HepG2 (cell line): ENCODE data around the gene MTHFD2L. TPM values are rescaled to one million over a fixed set of nuclear protein-coding genes. Genes with fewer than 3 reads are reported as not detected.

Experiments
- ATAC-seq: fragments of 200-7000 bp; cut with Tn5 transposase; 3 replicates; pipeline ENCODE4 v1.9.1; 2020; ENCODE audit warnings: mild to moderate bottlenecking, moderate library complexity
- BruUV-seq: library from RNA; stranded (reverse); fragments of 400-500 nt; replicated peaks from 2 replicates; lab custom pipeline; 2021; lab: Mats Ljungman, UMichigan
- CTCF ChIA-PET: fragments of 300-600 bp; formaldehyde crosslinking; extraction: SDS; loops from one replicate; lab custom pipeline; 2021; ENCODE audit warnings: low total read pairs, inconsistent platforms, low intra/inter-chr PET ratio; lab: Yijun Ruan, JAX
- POLR2A ChIA-PET: fragments of 350-600 bp; sonication (Branson Sonifier 250); formaldehyde crosslinking; loops from one replicate; lab custom pipeline; 2020; ENCODE audit warnings: antibody characterized with exemption, inconsistent platforms; lab: Yijun Ruan, JAX
- DNase-seq: peaks from one replicate; pipeline ENCODE4 v3.0.0-alpha.2; 2015; ENCODE audit warnings: low spot score
- FAIRE-seq: peaks from 3 replicates; lab custom pipeline; 2011; peaks lifted over from hg19 to GRCh38; lab: Jason Lieb, UNC
- H2AFZ ChIP-seq: one replicate; pipeline ENCODE4 v1.6.1; 2011; ENCODE audit warnings: low read length, inconsistent platforms
- H3K27ac ChIP-seq: fragments of 300-600 bp; 3 replicates; pipeline ENCODE4 v1.8.0; 2011; ENCODE audit warnings: mixed run types, mild to moderate bottlenecking, mixed read lengths, low read length, inconsistent platforms; ENCODE audit not compliant: insufficient read depth; ENCODE audit errors: extremely low read length
- H3K27me3 ChIP-seq, 2 experiments: fragments of 200-600 bp in 1 of 2; 2 replicates in 1 of 2; 3 replicates in 1 of 2; pipeline versions ENCODE4 v1.6.0 to v1.8.0; 2011; ENCODE audit warnings: low read length in 2 of 2, mild to moderate bottlenecking in 2 of 2, moderate library complexity in 2 of 2, inconsistent platforms in 1 of 2; ENCODE audit not compliant: insufficient read depth in 2 of 2, control insufficient read depth in 1 of 2
- H3K36me3 ChIP-seq, 2 experiments: fragments of 200-600 bp in 1 of 2; replicated peaks in 1 of 2; 2 replicates in 1 of 2; 3 replicates in 1 of 2; pipeline versions ENCODE4 v1.5.1 to v1.8.0; 2011; ENCODE audit warnings: low read length in 2 of 2, inconsistent platforms in 1 of 2; ENCODE audit not compliant: insufficient read depth in 2 of 2, control insufficient read depth in 1 of 2
- H3K4me1 ChIP-seq: 2 replicates; pipeline ENCODE4 v1.5.1; 2012; ENCODE audit warnings: low read length, inconsistent platforms; ENCODE audit not compliant: insufficient read depth
- H3K4me2 ChIP-seq: 2 replicates; pipeline ENCODE4 v1.6.0; 2011; ENCODE audit warnings: low read depth, low read length, inconsistent platforms
- H3K4me3 ChIP-seq, 3 experiments: fragments of 200-600 bp in 1 of 3; sonication (generic), shearing (Covaris generic) in 1 of 3; replicated peaks in 1 of 3; 2 replicates each; pipeline ENCODE4 v1.5.1; 2011 to 2016; ENCODE audit warnings: low read length in 3 of 3, inconsistent platforms in 2 of 3, low read depth in 2 of 3, mild to moderate bottlenecking in 2 of 3, control low read depth in 1 of 3, mixed read lengths in 1 of 3; ENCODE audit not compliant: insufficient read depth in 1 of 3
- H3K79me2 ChIP-seq: one replicate; pipeline ENCODE4 v1.6.1; 2011; ENCODE audit warnings: low read length, inconsistent platforms; ENCODE audit not compliant: insufficient read depth
- H3K9ac ChIP-seq: 2 replicates; pipeline ENCODE4 v1.6.0; 2011; ENCODE audit warnings: mild to moderate bottlenecking, low read depth, low read length, inconsistent platforms; ENCODE audit not compliant: insufficient read depth
- H3K9me3 ChIP-seq: 2 replicates; pipeline ENCODE4 v1.5.1; 2012; ENCODE audit warnings: mild to moderate bottlenecking, low read length
- H4K20me1 ChIP-seq: 2 replicates; pipeline ENCODE4 v1.6.0; 2011; ENCODE audit warnings: inconsistent platforms, mild to moderate bottlenecking, low read length, moderate library complexity; ENCODE audit not compliant: insufficient read depth
- MAFF ChIP-seq: IDR thresholded peaks from 2 replicates; pipeline ENCODE4 v1.6.1; 2011; ENCODE audit warnings: low read depth, low read length, improper control_type of control experiment
- MAFK ChIP-seq, 2 experiments: IDR thresholded peaks in 1 of 2; conservative IDR thresholded peaks in 1 of 2; 2 replicates each; pipeline ENCODE4 v1.6.1; 2011; ENCODE audit warnings: improper control_type of control experiment in 2 of 2, low read length in 2 of 2
- TEAD2 ChIP-seq: sonication (generic); formaldehyde crosslinking; IDR thresholded peaks from 2 replicates; pipeline ENCODE4 v1.9.0; 2021; ENCODE audit warnings: missing genetic modification reagents
- ZKSCAN8 ChIP-seq: IDR thresholded peaks from 2 replicates; pipeline ENCODE4 v1.6.1; 2016; ENCODE audit warnings: borderline replicate concordance, missing genetic modification reagents, missing compliant biosample characterization
- WGBS: methylation state at CpG from one replicate; pipeline ENCODE4 v1.1.6; 2017; ENCODE audit warnings: low lambda C conversion rate; 5-methylcytosine and 5-hydroxymethylcytosine counted together
- in situ Hi-C: cut with HindIII; loops from 2 replicates; pipeline ENCODE4 v1.10.0; 2017; ENCODE audit warnings: low pct_unique_long_range_greater_than_20kb; ENCODE audit not compliant: extremely low pct_ligation_motif_present
- intact Hi-C: fragments of 100-400 bp; cut with micrococcal nuclease; formaldehyde crosslinking; loops from one replicate; pipeline ENCODE4 v1.10.0; 2022; ENCODE audit not compliant: unreplicated experiment
- polyA plus RNA-seq, 8 experiments: library from polyadenylated mRNA; depleted of rRNA in 3 of 8; stranded (reverse) in 7 of 8; unstranded in 1 of 8; fragments of >200 nt; fragmentation: Illumina TruSeq in 4 of 8; extraction: Trizol in 4 of 8; gene quantifications; 2 replicates each; pipeline versions ENCODE4 v1.2.1 to v1.2.3, GENCODE V29; 2011 to 2016; ENCODE audit warnings: low read depth in 4 of 8, missing spikeins in 1 of 8, mixed read lengths in 1 of 8; ENCODE audit not compliant: insufficient read depth in 1 of 8
- total RNA-seq, 5 experiments: library from RNA; depleted of rRNA; stranded (reverse); fragments of >200 nt; fragmentation: Illumina TruSeq; extraction: Trizol; gene quantifications; 2 replicates each; pipeline ENCODE4 v1.2.3, GENCODE V29; 2016; ENCODE audit warnings: low read depth in 1 of 5
- TF ChIP-seq, protein P1 (sequence below): sonication (generic); formaldehyde crosslinking; IDR thresholded peaks from 2 replicates; pipeline ENCODE4 v1.9.0; 2021; ENCODE audit warnings: missing genetic modification reagents, borderline replicate concordance

MTHFD2L gene
- total and polyA plus RNA-seq, 2 of the 13 experiments (the other 11 are each of a cell fraction or from before 2014, with no cell fraction given), result 10.5 to 14.9 TPM

DNA sequence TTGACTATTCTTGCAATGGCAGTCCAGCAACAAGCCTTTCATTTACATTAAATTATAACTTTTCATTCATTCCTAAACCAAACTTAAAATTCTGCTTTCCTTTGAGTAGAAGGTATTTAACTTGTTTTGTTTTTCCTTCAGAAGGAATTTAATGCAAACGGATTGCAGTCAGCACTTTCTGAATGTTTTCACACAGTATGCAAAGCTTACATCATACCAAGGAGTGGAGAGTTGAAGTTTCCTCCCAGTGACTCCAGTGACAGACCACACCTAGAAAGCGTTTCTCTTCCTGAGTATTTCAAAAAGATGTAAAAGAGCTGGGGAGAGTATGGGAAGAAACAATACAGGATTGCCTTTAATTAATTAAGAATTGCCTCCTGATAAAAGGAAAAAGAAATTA is 158.5 kb downstream of the MTHFD2L start:
- POLR2A ChIA-PET, result no interaction called here
- TF ChIP-seq, protein P1, sequence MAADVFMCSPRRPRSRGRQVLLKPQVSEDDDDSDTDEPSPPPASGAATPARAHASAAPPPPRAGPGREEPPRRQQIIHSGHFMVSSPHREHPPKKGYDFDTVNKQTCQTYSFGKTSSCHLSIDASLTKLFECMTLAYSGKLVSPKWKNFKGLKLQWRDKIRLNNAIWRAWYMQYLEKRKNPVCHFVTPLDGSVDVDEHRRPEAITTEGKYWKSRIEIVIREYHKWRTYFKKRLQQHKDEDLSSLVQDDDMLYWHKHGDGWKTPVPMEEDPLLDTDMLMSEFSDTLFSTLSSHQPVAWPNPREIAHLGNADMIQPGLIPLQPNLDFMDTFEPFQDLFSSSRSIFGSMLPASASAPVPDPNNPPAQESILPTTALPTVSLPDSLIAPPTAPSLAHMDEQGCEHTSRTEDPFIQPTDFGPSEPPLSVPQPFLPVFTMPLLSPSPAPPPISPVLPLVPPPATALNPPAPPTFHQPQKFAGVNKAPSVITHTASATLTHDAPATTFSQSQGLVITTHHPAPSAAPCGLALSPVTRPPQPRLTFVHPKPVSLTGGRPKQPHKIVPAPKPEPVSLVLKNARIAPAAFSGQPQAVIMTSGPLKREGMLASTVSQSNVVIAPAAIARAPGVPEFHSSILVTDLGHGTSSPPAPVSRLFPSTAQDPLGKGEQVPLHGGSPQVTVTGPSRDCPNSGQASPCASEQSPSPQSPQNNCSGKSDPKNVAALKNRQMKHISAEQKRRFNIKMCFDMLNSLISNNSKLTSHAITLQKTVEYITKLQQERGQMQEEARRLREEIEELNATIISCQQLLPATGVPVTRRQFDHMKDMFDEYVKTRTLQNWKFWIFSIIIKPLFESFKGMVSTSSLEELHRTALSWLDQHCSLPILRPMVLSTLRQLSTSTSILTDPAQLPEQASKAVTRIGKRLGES (CRISPR knock-in tag), result no peak
- peak in 1 of 2 experiments; percentile 30; a peak in 1 of 4 replicates for TF ChIP-seq MAFK (conservative IDR thresholded peaks at IDR 0.05 in 1 of 2, IDR thresholded peaks at IDR 0.05 in 1 of 2; ENCODE audit: low read length in 2 of 2)
- in situ Hi-C loops, result no loop called here
- CTCF ChIA-PET, result no interaction called here
- no TSS peak for BruUV-seq
- H3K27ac ChIP-seq, result no peak overlapping the region
- no peaks in the 10 kb centered on the region for H3K4me1 ChIP-seq
- DNase-seq, result no peak
- no peak for ATAC-seq
- no peaks in the 10 kb centered on the region for H3K79me2 ChIP-seq
- no peaks in the 10 kb centered on the region for H3K9me3 ChIP-seq
- intact Hi-C loops, result no loop called here
- H4K20me1 ChIP-seq, result no peaks in the 10 kb centered on the region
- no peaks in the 10 kb centered on the region for H3K27me3 ChIP-seq
- no peak for FAIRE-seq
- H3K36me3 ChIP-seq, result no peaks in the 10 kb centered on the region
- no peak overlapping the region for H3K4me3 ChIP-seq
- H2AFZ ChIP-seq, result no peak overlapping the region
- 5% methylated on average over 2 of the region's 2 CpGs for WGBS
- no peak overlapping the region for H3K9ac ChIP-seq
- H3K4me2 ChIP-seq, result no peak overlapping the region

DNA sequence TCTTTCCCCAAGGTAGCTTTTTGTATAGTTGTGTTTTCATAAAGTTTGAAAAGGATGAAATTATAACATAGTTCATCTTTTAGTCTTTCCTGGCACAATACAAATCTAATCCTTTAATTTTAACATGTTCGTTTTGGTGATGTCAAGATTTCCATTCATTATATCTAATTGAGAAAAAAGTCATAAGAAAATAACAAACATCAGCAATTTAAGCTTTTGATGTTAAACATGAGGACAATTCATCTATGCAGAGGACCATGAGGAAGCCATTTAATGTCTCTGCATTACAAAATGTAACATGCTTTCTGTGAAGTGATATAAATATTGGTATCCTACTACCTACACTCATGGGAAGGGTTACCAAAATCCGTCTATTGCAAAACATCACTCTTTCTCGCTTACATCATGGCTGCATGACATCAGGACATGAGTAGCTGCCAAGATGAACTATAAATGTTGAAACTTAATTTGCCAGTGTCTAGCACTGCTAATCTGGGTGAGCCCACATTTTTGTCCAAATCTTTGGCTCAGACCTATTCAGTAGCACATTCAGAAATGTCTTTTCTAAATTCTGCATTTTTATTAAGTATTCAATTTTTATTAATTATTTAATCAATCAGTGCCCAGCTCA is 159.8 kb downstream of the MTHFD2L start:
- H4K20me1 ChIP-seq, result no peaks in the 10 kb centered on the region
- ATAC-seq, result no peak
- no peak overlapping the region for H3K4me3 ChIP-seq
- H3K4me2 ChIP-seq, result no peak overlapping the region
- H3K79me2 ChIP-seq, result no peaks in the 10 kb centered on the region
- DNase-seq, result no peak
- H3K9me3 ChIP-seq, result no peaks in the 10 kb centered on the region
- 0% methylated on average over 3 of the region's 3 CpGs for WGBS
- no peaks in the 10 kb centered on the region for H3K4me1 ChIP-seq
- H3K9ac ChIP-seq, result no peak overlapping the region
- CTCF ChIA-PET, result no interaction called here
- peak in 1 of 2 experiments; percentile 21; a peak in 1 of 4 replicates for TF ChIP-seq MAFK (conservative IDR thresholded peaks at IDR 0.05 in 1 of 2, IDR thresholded peaks at IDR 0.05 in 1 of 2; ENCODE audit: low read length in 2 of 2)
- no peak for TF ChIP-seq TEAD2
- no peak for TF ChIP-seq ZKSCAN8 (CRISPR knock-in tag)
- TF ChIP-seq MAFF, result 0 out of 2 replicates have a peak, but pooled peaks have one; percentile 17
- TF ChIP-seq, all 625 proteins: peak for 2
- no peak for FAIRE-seq
- POLR2A ChIA-PET, result no interaction called here
- in situ Hi-C loops (no loop called here), intact Hi-C loops (no loop called here)
- no peaks in the 10 kb centered on the region for H3K27me3 ChIP-seq
- no peak overlapping the region for H2AFZ ChIP-seq
- H3K27ac ChIP-seq, result no peak overlapping the region
- BruUV-seq, result no TSS peak
- H3K36me3 ChIP-seq, result no peaks in the 10 kb centered on the region
